Measurements from ENCODE around the gene AK3.
A peak's percentile ranks its signal among the peaks of the same experiment; 100 is the strongest.
"Not testable (repeated sequence)": the region's sequence is repeated elsewhere in the genome, so short reads cannot be mapped to it uniquely, and the experiment has no call there.

AK3 gene

DNA sequence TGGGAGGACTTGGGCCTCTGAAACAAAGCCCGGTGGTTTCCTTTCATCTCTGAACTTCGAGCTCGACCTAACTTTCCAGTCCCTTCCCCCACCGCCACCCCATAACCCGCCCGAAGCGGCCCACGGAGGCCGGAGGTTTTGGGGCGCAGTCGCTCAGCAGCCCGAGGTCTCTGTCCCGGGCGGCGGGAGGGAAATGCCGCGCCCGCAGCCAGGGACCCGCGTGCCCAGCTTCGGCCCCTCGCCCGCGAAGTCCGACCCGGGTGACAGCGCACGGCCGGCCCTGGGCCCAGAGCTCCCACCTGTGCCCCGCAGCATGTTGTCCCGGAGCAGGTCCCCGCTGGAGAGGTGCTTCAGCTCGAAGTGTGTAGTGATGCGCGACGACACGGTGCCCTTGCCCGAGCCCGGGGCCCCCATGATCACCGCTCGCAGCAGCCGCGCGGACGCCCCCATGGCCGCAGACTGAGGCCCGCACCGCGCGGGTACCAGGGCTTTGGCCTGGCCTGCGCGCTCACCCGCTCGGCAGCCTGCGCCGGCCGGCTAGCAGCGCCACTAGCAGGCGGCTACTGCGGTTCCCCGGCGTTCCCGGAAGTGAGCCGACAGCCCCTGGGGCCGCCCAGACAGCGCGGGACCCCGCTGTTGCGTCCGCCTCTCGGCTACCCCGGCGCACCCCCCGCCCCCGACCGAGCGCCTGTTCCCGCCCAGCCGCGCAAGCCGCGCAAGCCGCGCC, at the start of gene AK3:
AK3 (minus strand) TSS at position 565 of the 727 bp plus-strand sequence; CDS start at position 450, 115 bp downstream.
- peak; percentile 84 for DNase-seq

DNA sequence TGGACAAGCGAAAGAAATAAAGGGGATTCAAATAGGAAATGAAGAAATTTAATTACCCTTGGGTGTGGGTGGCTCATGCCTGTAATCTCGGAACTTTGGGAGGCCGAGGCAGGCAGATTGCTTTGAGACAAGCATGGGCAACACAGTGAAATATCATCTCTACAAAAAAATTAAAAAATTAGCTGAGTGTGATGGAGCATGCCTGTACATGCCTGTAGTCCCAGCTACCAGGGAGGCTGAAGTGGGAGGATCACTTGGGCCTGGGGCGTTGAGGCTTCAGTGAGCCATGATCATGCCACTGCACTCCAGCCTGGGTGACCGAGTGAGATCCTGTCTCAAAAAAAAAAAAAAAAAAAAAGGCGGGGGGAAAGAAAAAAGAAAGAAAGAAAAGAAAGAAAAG, 47.7 kb upstream of the AK3 start:
- no peak for DNase-seq

DNA sequence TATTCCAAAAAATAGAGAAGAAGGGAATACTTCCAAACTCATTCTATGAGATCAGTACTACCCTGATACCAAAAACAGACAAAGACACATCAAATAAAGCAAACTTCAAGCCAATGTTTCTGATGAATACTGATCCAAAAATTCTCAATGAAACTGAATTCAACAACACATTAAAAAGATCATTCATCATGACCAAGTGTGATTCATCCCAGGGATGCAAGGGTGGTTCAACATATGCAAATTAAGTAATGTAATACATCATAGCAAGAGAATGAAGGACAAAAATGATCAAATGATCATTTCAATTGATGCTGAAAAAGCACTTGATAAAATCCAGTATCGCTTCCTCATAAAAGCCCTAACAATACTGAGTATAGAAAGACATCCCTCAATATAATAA, 46.9 kb upstream of the AK3 start:
- no peak for DNase-seq

DNA sequence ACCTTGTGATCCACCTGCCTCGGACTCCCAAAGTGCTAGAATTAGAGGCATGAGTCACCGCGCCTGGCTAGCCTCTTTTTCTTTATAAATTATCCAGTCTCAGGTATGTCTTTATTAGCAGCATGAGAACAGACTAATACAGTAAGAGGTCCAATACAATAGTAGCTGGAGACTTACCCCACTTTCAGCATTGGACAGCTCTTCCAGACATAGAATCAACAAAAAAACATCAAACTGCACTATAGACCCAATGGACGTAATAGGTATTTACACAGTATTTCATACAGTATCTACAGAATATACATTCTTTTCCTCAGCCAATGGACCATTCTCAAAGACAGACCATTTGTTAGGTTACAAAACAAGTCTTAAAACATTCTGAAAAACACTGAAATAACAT, 45.6 kb upstream of the AK3 start:
- no peak for DNase-seq

DNA sequence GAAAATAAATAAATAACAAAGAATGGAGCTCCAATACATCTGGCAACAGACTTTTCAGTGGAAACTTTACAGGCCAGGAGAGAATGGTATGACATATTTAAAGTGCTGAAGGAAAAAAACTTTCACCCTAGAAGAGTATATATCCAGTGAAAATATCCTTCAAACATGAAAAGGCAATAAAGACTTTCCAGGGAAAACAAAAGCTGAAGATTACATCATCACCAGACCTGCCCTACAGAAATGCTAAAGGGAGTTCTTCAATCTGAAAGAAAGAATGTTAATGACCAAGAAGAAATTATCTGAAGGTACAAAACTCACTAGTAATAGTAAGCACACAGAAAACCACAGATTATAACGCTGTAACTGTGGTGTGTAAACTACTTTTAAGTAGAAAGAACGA, 43.4 kb upstream of the AK3 start:
- no peak for DNase-seq

DNA sequence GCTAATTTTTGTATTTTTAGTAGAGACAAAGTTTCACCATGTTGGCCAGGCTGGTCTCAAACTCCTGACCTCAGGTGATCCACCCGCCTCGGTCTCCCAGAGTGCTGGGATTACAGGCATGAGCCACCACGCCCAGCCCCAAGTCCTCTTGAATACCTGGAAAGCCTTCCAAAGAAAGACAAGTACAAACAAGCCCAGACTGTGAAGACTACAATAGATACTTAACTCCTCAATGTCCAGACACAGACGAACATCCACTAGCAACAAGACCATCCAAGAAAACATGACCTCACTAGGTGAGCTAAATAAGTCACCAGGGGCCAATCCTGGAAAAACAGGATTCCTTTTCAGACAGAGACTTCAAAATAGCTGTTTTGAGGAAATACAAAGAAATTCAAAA, 42.2 kb upstream of the AK3 start:
- DNase-seq = not testable (repeated sequence)

DNA sequence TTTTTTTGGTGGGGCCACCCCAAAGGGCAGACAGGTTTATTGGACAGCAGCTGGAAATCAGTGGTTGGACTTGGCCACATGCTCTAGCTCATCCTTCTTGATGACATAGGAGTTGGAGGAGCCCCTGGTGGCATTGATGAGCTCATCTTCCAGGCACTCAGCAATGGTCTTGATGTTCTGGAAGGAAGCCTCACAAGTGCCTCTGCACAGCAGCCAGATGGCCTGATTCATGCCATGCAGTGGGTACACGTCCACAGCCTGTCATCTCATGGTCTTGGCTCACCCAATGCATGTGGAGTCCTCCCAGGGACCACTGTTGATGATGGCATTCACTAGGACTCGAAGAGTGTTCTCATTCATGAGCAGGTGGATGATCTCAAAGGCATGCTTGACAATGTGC, 40.4 kb upstream of the AK3 start:
- DNase-seq = no peak

DNA sequence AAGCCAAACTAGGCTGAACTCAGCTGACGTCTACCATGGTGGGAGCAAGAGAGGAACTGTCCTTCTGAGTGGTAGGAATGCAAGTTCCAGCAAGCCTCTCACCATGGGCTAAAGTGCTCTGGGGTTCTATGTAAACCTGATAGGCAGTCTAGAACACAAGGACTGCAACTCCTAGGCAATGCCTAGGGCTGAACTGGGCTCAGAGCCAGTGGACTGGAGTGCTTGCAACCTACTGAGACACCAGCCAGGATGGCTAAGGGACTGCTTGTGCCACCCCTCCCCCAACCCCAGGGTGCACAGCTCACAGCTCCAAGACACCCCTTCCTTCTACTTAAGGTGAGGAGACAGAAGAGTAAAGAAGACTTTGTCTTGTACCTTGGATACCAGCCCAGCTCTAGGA, 39.6 kb upstream of the AK3 start:
- no peak for DNase-seq

DNA sequence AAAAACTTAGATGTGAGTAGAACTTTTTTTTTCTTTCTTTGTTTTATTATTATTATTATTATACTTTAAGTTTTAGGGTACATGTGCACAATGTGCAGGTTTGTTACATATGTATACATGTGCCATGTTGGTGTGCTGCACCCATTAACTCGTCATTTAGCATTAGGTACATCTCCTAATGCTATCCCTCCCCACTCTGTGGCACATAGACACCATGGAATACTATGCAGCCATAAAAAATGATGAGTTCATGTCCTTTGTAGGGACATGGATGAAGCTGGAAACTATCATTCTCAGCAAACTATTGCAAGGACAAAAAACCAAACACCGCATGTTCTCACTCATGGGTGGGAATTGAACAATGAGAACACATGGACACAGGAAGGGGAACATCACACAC, 34.0 kb upstream of the AK3 start:
- not testable (repeated sequence) for DNase-seq

DNA sequence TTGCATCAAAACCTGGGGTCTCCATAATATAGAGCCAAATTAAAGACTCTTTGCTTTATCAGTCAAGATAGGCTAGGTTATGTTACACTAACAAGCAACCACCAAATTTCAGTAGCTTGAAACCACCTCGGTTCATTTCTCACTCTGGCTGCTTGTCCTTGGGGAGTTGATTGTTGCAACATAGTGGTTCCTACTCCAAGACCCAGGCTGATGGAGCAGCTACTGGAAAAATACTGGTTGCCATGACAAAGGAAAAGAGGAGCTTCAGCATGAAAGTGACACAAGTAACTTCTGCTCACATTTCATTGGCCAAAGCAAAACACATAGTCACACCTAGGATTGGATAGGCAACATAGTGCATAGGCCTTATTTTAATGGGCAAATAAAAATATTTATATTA, 33.2 kb upstream of the AK3 start:
- no peak for DNase-seq

DNA sequence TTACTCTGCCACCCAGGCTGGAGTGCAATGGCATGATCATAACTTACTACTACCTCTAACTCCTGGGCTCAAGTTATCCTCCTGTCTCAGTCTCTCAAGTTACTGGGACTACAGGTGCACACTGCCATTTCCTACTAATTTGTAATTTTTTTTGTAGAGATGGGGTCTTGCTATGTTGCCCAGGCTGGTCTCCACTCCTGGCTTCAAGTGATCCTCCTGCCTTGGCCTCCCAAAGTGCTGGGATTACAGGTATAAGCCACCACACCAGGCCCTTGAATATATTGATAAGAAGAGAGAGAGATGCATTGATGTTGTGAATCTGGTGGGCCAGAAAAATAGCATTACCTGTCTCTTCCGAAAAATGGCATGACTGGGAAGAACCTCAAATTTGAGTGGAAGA, 30.8 kb upstream of the AK3 start:
- DNase-seq = no peak

DNA sequence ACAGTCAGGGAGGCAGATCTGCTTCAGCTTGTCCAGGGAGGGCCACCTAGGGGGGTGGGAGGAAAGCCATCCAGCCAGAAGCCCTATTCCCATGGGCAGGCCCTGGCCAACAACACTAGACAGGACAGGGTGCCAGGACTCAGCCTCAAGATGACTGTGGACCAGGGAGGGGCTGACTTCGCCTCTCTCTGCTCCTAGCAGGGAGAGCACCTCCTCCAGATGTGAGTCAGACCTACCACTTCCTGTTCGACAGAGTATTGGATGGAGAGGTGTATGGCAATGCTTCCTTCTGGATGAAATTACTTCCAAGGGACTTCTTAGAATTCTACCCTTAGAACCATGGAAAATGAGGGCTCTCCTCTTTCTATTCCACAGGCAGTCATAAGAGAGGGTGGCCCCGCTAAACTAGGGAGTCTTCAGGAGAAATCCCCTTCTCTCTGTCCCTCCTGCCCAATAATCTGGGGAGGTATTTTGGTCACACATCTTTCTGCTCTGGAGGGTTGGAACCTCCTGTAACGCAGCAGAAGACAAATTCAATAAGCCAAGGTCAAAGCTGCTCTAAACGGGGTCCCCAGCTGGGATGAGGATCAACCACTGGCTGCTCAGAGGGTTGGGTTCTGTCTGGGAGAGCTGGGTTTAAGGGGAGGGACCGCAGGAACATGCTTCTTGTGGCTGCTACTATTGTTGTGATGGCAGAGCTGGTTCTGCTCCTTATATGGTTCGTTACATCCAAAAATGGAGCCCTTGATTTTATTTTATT, 28.5 kb upstream of the AK3 start:
- no peak for DNase-seq

DNA sequence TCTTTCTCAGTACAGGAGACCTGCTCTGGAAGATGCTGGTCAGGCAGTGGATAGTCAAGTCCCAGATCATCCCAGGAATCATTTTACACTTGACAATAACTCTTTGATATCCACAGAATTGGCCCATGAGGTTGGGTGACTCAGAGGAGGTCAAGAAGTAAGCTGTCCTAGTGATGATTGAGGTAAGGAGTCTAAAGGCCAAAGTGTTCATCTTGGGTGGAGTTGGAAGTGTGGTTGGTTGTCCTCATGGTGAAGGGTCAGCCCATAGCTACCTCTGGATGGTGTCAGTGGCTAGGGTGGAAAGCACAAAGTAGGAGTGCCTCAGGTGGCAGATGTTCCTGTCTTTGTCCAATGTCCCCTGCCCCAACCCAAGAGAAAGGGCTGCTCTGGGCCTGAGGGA, 27.7 kb upstream of the AK3 start:
- DNase-seq = no peak

DNA sequence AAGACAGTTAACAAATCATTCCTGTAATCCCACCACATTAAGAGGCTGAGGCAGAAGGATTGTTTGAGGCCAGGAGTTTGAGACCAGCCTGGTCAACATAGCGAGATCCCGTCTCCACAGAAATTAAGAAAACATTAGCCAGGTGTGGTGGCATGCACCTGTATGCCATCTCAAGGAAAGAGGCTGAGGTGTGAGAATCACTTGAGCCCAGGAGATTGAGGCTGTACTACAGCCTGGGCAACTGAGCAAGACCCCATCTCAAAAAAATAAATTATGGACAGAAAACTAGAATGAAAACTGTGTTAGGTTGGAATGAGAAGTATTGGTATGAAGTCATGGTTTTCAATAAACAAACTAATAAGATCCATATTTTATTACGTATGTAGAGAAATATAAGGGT, 23.0 kb upstream of the AK3 start:
- no peak for DNase-seq

DNA sequence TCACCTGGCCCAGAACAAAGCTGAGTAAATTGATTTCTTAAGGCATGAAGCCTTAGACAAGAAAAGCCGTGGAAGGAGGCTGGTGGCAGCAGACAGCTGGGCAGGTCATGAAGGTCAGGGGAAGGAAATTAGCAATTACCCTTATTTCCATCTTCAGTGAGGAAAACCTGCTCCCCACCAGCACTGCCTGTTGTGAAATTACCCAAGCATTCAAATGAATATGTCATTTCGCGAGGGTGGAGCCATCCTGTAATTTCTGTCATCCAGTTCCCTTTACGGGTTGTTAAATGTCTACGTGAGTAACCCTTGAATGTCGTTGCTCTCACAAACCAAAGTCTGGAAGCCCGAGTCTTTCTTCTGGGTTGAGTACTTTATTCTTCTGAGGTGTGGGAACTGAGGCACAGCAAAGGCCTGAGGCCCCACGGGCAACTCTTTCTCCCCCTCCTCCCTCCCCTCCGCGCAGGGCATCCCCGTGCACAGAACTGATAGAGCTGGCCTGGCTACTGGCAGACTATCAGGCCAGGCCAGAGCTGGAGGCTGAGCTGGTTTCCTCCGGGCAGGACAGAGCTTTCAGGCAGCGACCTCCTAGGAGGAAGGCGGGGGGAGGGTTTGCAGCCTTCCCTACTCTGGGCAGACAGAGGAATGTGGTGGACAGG, 22.0 kb upstream of the AK3 start:
- no peak for DNase-seq

DNA sequence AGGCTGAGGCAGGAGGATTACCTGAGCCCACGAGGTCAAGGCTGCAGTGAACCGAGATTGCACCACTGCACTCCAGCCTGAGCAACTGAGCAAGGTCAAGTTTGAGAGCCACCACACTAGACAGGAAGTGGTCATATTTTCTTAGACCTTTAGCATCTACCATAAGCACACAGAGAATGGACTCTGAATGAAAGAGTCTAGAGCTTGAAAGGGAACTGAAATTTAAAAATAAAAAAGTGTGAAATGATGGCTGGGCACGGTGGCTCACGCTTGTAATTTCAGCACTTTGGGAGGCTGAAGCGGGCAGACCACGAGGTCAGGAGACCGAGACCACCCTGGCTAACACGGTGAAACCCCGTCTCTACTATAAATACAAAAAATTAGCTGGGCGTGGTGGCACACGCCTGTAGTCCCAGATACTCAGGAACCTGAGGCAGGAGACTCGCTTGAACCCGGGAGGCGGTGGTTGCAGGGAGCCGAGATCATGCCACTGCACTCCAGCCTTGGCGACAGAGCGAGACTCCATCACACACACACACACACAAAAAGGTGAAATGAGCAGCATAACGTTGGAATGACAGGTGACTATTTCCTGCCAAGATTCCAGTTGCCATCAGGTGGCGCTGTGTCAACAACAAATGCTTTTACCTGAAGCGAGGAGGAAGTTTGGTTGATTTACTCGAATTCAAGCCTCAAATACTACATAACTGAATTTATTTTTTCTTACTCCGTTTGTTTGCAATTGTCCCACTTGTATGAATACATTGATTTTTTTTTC, 21.3 kb upstream of the AK3 start:
- peak; percentile 80 for DNase-seq

DNA sequence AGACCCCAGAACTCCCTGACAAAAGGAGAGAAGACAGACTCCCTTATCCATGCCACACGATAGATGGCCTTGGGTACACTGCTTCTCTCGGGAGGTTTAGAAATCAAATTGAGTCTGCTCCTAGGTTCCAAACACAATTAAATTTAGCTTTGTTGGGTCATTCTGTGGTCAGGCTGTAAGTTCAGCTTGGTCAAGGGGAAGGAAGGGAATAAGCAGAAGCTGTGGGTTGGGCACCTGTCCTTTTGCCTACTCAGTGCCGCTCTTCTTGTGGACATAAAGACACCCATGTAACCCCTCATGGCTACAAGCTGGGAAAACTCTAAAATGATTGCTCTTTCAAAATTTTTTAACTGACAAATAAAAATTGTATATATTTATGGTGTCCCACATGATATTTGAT, 19.1 kb upstream of the AK3 start:
- DNase-seq = no peak

DNA sequence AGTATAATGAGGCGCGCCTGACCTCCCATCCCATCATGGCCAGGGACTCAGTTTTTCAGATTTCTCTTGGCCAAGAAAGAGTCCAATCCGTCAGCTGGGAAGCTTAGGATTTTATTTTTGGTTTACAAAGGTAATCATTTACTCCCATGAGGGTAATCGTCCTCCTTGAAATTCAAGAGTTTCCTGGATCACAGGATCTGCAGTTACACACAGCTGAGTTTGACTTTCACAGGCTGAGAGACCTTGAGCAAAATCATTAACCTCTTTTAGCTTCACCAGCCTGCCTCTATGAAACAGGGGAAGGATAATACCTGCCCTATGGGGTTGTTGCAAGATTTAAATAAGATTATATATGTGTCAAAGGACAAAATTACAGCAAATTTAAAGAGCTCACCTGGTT, 15.4 kb upstream of the AK3 start:
- no peak for DNase-seq

DNA sequence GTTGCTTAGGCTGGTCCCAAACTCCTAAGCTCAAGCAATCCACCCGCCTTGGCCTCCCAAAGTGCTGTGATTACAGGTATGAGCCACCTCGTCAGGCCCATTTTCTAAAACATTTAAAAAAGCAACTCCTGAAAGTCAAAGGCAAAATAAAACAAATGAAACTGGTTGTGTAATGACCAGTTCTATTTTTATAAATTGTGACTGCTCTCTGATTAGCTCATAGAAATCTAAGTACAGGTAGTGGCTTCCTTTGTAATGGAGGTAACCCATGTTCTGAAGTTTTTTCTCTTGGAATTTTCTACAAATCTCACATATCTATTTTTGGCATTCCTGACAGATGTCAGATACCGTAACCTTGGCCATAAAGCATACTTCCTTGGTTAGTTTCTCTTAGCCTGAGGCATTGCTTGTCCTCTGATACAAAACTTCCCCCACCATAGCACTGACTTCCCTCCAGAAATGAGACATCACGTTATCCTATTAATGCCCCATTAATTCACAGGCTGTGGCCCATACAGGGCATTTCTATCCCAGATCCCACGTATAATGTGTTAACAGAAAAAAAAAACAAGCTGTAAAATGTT, 14.1 kb upstream of the AK3 start:
- DNase-seq = no peak

DNA sequence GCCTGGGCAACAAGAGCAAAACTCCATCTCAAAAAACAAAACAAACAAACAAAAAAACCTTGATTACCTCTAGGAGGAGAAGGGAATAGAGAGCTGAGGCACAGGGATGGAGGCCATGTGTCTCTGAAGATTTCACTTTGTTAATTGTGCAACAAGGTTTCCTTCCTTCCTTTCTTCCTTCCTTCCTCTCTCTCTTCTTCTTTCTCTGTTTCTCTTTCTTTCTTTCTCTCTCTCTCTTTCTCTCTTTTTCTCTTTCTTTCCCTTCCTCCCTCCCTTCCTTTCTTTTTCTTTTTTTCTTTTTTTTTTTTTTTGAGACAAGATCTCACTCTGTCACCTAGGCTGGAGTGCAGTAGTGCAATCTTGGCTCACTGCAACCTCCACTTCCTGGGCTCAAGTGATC, 13.5 kb upstream of the AK3 start:
- DNase-seq = not testable (repeated sequence)

DNA sequence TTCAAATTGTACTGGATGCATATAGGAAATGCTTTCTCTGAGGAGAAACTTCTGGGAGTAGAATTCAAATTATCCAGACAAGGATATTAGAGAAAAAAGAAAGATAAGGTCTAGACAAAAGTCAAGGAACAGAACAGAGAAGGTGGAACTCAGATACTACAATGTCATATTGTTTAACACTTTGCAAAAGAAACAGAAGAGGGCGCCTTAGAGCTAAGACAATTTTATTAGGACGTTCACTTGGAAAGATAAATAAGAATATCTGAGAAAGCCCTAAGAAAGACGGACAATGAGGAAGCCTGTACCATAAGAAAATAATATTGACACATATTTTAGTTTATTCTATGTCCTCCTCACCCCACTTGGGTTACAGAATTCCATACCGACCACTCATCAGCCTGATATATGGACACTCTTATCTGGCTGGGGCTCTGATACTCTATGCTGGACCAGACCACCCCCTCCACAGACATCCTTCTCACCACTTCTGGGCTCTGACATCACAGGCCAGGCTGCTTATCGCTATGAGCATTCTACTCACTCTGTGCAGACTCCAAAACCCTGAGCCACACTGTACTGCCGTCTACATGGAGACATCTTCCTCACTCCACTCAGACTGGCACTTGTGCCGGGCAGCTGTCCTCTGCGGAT, 9.1 kb upstream of the AK3 start:
- DNase-seq = no peak

DNA sequence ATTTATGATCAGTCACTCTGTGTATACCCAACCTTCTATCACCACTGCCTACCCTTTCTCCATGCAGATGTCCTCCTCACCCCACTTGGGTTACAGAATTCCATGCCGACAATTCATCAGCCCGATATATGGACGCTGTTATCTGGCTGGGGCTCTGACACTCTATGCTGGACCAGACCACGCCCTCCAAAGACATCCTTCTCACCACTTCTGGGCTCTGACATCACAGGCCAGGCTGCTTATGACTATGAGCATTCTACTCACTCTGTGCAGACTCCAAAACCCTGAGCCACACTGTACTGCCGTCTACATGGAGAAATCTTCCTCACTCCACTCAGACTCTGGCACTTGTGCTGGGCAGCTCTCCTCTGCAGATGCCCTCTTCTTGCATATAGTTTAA, 7.6 kb upstream of the AK3 start:
- DNase-seq = no peak
